NCI-H748 (cell line): ENCODE results near the gene PROKR1.
A peak's percentile ranks its signal among the peaks of the same experiment; 100 is the strongest.
"Not testable (repeated sequence)": the region's sequence is repeated elsewhere in the genome, so short reads cannot be mapped to it uniquely, and the experiment has no call there.

ENCODE experiments used
- DNase-seq: peaks from one replicate; lab custom pipeline; 2025; ENCODE audit not compliant: unreplicated experiment; lab: John Stamatoyannopoulos, UW

The PROKR1 gene

DNA sequence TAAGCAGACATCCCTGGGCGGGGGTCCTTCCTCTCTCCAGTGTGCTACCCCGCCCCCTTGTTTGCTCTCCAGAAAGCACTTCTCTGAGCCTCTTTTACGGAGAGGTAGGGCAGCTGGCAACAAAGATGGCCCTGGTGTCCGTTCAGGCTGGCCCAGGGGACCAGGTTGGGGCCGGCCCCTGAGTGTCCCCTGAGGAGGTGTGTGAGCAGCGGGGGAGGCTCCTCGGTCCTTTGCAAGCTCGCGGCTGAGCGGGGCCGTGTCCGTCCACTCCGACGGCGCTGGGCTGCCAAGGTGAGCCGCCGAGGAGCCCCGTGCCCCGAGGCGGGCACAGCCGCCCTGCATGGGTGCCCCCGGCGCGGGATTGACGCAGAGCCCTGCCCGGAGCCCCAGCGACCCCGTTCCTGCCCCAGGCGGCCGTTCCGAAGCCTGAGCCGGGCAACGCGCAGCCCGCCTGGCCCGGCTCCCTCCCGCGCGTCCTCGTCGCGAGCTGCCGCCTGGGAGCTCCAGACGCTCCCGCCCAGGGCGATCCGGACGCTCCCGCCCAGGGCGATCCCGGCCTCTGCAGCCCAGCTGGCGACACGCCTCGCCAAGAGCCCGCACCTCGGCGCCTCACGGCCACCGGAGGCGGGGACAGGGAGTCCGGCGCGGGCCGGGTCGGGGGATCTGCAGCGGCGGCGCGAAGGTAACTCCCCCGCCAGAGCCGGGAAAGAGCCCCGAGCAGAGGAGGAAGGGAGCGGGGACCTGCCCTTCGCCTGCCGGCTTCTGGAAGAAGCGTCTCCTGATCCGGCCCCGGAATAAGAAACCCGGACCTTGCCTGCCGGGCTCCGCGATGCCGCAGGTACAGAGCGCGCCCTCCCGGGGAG lies at the start of gene PROKR1:
Gene PROKR1 (plus strand): TSS at position 569 of the 863 bp plus-strand sequence. CDS start 2,243 bp downstream, outside the sequence.
- DNase-seq = peak; percentile 64

DNA sequence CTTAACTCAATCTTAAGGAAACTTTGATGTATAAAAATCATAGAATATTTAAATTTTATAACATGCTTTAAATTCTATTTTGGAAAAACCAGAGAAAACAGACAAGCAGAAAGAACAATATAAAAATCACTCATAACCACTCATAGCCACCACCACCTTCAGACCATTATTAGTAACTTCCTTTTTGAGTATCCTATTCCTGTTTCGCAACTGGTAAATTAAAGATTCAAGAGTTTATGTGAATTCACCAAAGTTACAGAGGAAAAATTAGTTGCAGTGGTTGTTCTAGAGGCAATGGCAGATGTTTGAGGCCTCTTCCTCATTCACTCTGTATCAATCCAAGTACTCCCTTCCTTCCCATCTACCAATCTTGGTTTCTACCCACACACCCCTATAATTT lies 49.3 kb upstream of the PROKR1 start:
- no peak for DNase-seq

DNA sequence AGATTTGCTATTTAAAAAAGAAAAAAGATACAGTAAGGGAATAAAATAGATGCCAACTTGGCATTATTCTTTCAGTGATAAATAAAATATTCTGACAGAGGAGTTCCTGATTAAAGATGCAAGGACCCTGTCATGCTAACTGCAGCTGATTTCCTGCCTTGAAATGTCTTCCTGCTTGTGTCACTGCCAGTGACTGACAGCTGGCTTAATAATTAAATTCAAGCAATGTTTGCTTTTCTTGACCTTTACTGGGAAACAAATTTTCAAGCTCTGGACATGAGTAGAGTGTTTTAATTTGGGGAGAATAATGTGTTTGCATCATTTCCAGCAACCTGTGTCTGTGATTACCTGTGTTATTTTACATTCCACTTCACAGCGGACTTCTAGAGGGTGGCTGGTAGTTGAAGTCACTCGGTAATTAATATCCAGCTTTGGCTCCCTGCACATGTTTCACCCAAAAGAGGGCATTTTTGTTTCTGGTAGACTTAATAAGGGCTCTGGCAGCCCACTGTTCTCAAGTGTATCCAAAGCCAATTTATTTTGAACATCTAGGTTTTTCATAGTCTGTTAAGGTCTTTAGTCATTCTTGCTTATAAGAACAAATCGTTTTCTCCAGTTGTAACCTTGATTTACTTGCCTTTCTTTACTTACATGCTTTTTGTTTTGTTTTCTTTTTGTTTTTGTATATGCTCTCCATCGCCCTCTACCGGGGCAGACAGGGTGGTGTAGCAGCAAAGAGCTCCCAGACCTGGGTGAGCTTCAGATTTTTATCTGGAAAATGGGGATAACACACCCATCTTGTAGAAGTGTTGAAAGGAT lies 48.5 kb upstream of the PROKR1 start:
- peak; percentile 33 for DNase-seq

DNA sequence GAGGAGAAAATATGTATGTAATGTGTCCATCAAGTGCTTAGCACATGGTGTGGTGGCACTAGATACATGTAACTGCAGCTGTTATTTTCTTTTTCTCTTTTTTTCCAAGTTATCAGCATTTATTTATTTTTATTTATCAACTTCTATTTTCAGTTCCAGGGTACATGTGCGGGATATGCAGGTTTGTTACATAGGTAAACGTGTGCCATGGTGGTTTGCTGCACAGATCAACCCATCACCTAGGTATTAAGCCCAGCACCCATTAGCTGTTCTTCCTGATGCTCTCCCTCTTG lies 47.9 kb upstream of the PROKR1 start:
- DNase-seq = not testable (repeated sequence)

DNA sequence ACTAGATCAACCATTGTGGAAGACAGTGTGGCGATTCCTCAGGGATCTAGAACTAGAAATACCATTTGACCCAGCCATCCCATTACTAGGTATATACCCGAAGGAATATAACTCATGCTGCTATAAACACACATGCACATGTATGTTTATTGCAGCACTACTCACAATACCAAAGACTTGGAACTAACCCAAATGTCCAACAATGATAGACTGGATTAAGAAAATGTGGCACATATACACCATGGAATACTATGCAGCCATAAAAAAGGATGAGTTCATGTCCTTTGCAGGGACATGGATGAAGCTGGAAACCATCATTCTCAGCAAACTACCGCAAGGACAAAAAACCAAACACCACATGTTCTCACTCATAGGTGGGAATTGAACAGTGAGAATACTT lies 42.9 kb upstream of the PROKR1 start:
- DNase-seq = not testable (repeated sequence)

DNA sequence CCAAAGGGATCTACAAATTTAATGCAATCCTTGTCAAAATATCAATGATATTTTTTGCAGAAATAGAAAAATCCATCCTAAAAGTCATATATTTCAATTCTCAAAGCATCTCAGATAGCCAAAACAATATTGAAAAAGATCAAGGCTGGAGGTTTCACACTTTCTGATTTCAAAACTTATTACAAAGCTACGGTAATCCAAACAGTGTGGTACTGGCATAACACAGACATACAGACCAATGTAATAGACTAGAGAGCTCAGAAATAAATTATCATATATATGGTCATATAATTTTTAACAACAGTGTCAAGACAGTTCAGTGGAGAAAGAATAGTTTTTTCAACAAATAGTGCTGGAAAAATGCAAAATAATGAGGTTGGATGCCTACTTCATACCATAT lies 40.3 kb upstream of the PROKR1 start:
- no peak for DNase-seq

DNA sequence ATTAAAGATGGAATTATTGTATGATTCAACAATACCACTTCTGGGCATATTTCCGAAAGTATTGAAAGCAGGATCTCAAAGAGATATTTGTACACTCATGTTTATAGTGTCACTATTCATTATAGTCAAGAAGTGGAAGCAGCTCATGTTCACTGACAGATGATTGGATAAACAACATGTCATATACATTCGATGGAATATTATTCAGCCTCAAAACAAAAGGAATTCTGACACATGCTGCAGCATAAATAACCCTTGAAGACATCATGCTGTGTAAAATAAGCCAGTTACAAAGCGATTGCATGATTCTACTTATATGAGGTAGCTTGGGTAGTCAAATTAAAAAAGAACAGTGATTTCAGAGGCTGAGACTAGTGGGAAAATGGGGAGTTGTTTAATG lies 39.3 kb upstream of the PROKR1 start:
- DNase-seq = no peak

DNA sequence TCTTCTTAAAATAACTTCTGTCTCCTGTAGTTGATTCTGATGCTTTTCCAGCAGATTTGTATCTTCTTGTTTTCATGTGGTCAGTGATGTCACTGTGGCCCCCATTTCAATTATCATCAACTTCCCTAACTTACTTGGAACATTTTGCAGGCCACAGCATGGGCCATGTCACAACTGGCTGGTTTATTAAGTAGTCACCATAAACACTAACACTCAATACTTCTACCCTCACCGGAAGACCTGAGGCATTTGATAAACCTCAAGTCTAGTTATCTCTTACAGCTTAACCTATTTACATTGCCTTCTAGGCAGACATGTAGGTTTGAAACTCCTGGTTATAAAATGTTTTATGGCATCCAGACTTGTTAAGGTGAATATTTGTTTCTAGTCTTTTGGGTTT lies 37.4 kb upstream of the PROKR1 start:
- DNase-seq = no peak

DNA sequence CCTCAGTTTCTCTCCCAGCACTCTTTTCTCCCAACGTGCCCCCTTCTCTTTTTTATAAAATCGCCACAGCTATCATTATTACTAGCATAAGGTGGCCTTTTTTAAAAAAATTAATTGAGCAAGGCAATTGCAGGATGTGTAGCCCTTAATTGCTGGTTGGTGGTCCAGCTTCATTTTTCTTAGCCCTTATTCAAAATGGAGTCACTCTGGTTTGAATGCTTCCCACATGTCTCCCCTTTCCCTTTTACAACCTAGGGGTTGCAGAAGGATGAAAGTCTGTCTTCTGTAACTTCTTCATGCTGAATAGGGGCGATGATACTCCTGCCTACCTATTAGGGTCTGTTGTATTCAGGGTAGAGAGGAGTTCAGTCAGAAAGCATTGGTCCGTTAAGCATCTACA lies 36.6 kb upstream of the PROKR1 start:
- DNase-seq = no peak

DNA sequence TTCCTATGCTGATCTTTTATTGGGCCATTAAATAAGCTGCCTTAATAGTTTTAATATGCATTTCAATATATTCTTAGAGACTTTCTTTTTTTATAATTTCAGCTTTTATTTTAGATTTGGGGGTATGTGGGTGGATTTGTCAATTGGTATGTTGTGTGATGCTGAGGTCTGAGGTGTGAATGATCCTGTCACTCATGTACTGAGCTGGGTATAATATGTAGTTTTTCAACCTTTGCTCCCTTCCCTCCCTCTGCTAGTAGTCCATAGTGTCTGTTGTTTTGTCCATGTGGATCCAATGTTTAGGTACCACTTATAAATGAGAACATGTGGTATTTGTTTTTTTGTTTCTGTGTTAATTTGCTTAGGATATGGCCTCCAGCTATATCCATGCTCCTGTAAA lies 35.5 kb upstream of the PROKR1 start:
- no peak for DNase-seq

DNA sequence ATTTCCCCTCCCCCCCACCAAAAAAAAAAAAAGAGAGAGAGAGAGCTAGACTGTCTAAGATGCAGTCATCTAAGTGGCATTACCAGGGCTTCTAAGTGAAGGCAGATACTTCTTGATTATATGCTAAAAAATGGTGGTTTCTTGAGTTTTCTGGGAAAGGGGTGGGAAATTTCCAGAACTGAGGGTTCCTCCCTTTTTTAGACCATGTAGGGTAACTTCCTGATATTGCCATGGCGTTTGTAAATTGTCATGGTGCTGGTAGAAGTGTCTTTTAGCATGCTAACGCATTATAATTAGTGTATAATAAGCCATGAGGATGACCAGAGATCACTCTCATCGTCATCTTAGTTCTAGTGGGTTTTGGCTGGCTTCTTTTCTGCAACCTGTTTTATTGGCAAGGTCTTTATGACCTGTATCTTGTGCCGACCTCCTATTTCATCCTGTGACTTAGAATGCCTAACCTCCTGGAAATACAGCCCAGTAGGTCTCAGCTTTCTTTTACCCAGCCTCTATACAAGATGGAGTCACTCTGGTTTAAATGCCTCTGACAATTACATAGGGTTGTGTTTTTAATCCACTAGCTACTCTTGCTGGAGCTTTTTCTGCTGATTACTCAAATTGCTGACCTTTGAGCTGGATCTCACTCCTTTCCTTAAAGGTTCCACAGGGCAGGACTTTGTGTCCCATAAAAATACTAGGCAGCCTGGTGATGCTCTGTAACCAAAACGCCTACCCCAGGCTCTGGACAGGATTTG lies 30.4 kb upstream of the PROKR1 start:
- no peak for DNase-seq

DNA sequence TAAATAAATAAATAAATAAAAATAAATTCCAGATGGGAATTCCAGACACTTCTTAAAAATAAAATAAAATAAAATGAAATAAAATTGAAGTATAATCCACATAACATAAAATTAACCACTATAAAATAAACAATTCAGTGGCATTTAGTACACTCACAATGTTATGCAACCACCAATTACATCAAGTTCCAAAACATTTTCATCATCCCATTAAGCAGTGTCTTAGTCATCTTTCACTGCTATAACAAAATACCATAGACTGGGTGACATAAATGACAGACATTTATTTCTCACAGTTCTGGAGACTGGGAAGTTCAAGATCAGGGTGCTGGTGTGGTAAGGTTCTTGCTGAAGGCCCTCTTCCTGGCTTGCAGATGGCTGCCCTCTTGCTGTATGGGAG lies 22.6 kb upstream of the PROKR1 start:
- DNase-seq = no peak

DNA sequence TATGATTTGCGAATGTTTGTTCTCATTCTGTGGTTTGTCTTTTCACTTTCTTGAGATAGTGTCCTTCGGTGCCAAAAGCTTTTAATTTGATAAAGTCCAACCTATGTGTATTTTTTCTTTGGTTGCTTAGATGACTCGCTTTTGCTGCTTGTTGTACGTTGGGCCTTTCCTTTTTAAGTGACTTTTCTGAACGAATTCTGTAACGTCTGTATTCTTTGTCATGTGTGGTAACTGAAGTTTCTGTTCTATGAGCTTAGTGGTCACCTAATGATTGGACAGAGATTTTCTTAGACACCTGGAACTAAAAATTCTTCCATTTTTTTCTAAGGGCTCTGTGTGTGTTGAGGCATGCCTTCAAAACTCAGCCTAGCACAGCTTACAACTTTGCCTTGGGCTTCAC lies 19.6 kb upstream of the PROKR1 start:
- no peak for DNase-seq

DNA sequence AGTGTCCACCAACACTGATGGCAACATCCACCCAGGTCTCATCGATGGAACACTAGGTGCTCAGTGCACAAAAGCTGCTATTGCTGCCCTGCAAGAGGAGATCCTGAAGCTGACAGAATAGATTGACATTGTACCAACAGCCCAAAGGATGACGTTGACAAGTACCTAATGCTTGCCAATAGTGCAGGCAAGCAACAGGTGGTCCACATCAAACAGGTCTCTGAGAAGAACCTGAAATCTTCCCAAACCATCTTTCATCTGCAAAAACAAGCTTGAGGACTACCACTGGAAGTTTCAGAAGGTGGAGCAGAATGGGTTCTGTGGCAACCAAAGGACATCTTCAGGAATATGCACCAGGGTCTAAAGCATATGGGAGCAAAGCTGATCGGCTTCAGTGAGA lies 15.8 kb upstream of the PROKR1 start:
- DNase-seq = no peak

DNA sequence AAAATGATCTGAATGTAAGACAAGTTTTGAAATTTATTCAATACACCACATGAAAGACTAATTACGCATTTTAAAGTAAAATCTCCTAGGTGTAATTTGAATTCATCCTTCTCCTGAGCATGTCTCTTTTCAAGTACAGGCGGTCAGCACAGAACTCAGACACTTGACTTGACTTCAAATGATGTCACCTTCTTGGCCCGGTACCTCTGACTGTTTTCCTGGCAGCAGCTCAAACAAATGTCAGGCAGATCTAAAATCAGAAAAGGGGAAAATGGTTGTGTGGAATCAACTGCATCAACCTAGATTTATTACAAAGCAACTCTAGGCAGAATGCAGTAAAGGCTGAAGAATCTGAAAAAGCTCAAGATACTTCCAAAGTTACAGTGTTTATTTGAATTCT lies 11.4 kb upstream of the PROKR1 start:
- no peak for DNase-seq

DNA sequence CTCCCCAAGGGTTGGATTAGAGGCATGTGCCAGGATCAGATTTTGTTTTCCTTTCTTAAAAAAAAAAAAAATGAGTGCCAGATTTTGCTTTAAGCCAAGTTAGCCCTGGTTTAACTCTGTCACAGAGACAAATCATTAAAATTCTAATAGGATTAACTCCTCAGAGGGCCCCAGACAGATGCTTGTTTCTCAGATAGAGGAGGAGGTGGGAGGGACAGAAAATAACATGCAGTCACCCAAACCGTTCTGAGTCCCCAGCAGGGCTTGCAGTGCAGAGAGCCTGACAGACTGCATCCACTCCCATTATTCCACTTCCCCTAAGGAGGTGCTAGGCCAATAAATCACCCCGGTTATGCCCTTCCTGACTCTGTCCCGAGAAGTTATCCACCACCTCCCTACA lies 6.3 kb upstream of the PROKR1 start:
- no peak for DNase-seq

DNA sequence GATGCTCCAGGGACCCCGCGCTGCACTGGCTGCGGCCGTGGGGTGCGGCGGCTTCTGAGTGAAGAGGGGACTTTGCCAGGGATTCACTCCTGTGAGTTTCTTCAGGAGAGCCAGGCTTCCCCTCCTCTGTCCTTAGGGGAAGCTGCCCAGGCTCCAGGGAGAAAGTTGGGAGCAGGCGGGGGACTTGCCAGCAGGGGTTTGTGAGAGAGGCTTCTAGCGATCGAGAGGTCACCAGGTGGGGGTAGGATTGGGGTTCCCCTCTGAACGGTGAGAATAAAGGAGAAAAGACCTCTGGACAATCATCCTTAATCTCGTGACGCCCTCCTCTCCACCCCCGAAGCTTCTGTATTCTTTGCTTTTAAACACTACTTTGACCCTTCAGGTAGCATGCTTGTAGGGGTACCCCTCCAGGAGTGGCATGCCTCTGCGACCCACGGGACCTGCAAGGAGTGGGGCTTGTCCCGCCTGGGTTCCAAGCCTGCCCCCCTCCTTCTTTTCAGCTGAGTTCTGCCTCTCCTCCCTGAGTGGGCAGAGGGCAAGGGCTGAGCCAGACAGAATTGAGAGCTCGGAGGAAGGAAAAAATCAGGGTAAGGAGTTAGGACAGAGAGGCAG lies 601 bp downstream of the PROKR1 start:
- no peak for DNase-seq

DNA sequence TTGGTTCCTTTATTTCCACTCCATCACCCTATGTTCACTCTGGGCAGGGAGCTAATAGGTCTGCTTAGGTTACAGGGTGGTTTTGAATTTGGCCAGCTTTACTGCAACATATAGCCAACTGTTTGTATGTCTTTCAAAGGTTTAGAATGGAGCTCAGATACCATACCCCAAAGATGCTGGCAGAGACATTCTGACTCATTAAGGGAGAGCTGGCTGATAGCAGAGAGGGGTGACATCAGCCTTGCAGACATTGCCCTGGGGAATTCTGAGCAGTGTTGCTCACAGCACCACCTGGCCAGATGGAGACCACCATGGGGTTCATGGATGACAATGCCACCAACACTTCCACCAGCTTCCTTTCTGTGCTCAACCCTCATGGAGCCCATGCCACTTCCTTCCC lies 2.1 kb downstream of the PROKR1 start:
- no peak for DNase-seq

DNA sequence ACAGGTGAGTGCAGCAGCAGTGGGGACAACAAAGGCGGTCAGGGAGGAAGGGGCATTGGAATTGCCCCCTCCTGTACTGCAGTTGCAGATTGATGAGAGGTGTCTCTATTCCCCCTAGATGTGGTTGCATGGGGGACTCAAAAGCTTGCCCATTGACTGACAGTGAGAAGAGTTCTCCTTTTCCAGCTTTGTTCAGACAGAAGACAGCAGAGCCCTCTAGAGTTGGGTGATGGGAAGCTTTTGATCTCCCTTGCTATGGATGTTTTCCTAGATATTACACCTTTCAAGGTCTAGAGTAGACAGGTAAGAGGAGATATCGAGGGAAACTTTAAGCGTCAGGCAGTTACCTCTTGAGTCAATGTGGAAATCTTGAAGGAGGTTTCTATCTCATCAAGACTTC lies 2.9 kb downstream of the PROKR1 start:
- peak; percentile 30 for DNase-seq

DNA sequence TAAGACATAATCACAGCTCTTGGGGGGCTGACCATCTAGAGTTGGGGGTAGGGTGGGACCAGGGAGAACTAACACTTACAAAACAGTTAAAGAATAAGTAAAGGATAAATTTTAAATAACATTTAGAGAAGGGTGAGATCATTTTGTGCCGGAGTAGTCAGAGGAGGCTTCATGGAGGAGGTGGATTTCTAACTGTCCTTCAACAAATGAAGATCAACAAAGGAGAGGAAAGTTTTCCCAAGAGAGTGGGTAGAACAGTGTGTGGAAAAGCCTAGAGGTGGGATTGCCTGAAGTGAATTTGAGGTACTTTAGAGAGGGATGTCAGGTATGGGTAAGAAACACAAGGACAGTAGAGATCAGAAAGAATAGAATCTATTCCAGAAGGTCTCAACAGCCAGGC lies 7.3 kb downstream of the PROKR1 start:
- DNase-seq = no peak

DNA sequence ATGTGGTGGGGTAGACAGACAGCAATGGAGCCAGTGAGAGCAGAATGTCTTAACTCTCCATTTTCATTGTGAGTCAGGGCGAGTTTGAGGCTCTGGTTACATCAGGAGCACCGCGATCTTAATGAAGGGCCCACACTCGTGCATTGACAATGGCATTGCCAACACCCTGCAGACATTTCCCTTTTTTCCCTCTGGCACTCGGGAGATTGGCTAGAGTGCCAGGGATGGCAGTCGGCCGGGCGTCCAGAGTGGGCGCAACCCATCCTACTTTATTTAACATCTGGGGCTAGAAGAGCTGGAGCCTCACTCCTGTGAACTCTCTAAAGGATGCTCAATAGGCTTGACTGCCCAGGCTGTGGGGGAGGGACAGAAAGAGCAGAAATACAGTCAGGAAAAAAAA lies 9.7 kb downstream of the PROKR1 start:
- DNase-seq = no peak
